Ureter (tissue), 1 donor: Measurements from ENCODE around the gene RAB27B. TPM values are rescaled to one million over a fixed set of nuclear protein-coding genes. Genes with fewer than 3 reads are reported as not detected.
"Not testable (repeated sequence)": the region's sequence is repeated elsewhere in the genome, so short reads cannot be mapped to it uniquely, and the experiment has no call there.

Source experiments
- DNase-seq: peaks from one replicate; pipeline ENCODE4 v3.0.0-alpha.2; 2020; ENCODE audit warnings: low spot score
- total RNA-seq: library from RNA; stranded (reverse); gene quantifications from one replicate; pipeline ENCODE4 v1.2.4, GENCODE V29; 2023
- donor health status: DM: yes; HTN: yes; CAD: no.

Gene RAB27B, protein sequence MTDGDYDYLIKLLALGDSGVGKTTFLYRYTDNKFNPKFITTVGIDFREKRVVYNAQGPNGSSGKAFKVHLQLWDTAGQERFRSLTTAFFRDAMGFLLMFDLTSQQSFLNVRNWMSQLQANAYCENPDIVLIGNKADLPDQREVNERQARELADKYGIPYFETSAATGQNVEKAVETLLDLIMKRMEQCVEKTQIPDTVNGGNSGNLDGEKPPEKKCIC
- 42.1 TPM for total RNA-seq

DNA sequence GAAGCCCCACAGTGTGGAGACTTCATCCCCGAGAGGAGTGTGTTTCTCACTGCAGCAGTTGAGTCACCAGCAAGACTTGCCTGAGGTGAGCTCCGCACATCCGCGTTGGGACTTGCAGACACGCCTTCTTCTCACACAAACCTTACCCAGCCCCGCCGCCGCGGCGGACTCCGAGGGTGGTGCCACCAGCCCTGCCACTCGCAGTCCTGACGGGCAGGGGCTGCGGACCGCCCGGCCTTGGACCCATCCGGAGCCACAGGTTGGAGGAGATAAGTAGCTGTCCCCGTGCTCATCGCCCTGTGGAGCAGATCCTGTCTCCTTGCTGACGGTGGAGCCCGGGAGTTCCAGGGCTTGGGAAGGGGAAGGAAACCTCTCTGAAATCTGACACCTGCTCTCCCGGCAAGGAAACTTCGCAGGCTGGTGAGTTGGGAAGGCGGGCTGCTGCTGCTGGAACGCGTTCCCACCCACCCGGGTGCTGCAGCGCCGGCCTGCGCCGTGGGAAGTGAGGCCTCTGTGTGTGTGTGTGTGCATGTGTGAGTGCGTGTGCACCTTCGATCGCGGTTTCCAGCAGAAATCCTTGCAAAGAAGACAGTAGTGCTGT, at the start of gene RAB27B:
Gene RAB27B, plus strand, starts transcription at position 197 of the 601 bp plus-strand sequence. CDS start 49,109 bp downstream, outside the sequence.
- peak; percentile 85 for DNase-seq

DNA sequence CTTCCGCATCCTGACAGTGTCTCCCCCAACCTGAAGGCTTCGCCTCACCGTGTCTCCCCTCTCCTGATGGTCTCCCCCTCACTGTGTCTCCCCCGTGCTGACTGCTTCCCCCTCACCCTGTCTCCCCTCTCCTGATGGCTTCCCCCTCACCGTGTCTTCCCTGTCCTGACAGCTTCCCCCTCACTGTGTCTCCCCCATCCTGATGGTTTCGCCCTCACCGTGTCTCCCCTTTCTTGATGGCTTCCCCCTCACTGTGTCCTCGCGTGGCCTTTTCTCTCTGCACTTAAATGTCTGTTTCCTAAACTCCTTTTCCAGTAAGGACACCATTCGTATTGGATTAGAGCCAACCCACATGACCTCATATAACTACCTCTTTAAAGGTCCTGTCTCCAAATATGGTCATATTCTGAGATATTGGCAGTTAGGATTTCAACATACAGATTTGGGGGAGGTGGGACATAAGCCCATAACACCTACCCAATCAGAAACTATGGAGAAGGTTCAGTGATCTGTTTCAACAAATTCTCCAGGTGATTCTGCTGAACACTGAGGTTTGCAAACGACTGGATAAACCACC, 47.9 kb upstream of the RAB27B start:
- DNase-seq: no peak

DNA sequence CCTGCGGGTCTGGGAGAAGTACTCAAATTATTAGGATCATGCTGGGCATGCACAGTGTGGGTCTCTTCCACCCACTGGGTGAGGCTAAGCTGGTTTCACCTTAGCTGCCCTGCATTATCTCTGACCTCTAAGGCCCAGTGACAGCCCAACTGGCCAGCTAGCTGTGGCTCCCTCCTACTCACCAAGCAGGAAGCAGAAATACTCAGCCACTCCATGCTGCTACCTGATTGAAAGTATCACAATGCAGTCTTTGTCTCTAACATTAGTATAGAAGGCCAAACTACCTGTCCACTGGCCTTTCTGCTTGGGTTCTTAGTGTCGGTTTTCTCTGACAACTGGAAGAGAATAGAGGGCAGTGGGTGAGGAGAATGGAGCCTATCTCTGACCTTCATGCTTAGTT, 47.3 kb upstream of the RAB27B start:
- DNase-seq: no peak

DNA sequence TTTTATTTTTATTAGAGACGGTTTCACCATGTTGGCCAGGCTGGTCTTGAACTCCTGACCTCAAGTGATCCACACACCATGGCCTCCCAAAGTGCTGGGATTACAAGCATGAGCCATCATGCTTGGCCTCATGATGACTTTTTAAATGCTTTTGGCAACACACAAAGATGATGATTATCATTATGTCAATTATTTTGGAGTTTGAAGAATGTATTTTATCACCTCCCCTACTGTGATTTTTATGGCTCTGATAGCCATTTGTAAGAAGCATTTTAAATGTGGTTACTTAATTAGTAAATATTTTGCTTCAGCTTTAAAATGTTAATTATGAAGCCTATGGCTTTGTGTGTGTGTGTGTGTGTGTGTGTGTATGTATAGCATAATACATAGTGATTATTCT, 45.1 kb upstream of the RAB27B start:
- DNase-seq: no peak

DNA sequence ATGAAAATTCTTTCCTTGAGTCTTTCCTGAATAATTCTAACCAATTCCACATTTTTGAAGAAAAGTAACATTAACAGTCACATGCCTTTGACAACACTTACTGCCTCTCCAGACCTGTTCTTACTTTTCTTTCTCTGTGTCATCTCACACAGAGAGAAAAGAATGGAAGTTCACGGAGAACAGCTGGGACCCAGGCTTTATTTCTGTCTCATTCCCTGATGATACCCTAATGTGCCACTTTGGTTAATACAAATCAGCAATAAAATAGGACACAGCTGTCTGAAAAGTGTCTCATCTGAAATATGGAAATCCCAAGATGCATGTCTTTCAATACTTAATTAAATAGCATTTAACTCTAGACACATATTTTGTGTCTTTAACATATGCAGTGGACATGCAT, 42.1 kb upstream of the RAB27B start:
- DNase-seq: no peak

DNA sequence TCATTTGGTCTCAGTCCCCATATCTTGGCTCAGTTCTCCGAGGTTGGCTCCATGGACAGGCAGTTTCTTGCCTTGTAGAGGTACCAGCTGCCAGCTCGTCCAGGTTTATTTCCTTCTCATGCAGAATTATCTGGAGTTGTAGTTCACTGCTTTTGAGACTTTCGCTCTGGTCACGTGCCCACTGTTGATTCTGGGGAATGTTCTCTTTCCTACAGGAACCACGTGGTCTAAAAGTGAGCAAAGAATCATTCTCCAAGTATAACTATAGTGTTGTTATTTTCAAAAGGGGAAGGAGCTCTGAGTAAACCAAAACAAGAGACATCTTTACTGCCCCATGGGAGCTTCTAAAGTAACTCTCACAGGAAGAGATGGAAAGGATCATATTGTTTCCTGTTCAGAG, 41.2 kb upstream of the RAB27B start:
- DNase-seq: no peak

DNA sequence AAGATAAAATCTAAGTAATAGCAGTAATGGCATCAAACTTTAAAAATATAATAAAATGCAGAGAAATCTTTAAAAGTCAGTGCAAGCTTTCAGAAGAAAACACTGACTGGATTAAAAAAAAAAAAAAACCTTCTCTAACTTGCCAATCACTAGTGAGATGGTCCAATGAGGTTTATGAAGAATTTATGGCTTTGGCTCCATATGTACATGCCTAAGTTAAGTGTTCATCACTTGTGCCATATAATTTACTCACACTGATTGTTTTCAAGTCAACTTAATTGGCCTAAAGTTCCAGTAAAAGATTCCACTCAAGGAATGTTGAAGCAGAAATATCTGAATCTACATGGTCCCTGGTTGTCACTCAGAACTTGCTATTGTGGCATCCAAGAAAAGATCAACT, 40.7 kb upstream of the RAB27B start:
- no peak for DNase-seq

DNA sequence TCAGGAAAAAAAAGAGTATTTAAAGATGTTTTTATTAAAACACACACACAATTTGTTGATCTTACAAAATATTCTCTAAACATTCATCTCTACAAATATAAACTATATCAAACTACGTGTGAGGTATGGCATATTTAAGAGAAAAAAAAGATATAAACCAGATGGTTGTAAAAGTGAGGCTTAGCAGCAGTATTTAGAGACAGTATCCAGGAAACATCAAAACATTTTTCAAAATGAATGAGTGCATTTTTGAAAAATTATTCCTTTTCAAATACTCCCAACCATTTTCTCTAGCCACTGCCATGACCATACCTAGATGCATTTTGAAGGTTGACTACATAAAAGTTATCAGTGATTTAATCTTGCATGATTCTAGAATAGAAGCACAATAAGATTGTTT, 38.2 kb upstream of the RAB27B start:
- DNase-seq: no peak

DNA sequence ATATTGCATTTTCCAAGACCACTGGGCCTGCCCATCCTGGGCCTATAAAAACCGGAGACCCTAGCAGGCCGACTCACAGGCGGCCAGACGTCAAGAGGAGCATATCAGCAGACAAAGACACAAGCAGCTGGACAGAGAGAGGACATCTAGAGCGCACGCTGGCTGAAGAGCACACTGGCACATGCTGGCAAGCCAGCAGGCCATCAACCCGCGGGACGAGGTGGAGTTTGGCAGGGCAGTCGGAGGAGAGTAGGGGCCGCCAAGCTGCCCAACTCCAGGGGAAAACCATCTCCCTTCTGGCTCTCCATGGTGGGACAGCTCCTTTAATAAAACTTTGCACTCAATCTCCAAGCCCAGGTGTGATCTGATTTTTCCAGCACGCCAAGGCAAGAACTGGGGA, 36.6 kb upstream of the RAB27B start:
- no peak for DNase-seq

DNA sequence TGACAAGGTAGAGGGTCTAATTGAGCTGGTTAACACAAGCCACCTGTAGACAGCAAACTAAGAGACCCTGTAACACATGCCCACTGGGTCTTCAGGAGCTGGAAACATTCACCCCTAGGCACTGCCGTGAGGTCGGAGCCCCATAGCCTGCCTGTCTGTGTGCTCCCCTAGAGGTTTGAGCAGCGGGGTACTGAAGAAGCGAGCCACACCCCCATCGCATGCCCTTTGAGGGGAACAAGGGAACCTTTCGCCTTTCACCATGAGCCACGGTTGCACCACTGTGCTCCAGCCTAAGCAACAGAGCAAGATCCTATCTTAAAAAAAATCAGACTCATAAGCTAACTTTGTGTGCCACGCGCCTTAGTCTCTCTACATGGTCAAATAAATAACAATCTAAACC, 36.2 kb upstream of the RAB27B start:
- no peak for DNase-seq

DNA sequence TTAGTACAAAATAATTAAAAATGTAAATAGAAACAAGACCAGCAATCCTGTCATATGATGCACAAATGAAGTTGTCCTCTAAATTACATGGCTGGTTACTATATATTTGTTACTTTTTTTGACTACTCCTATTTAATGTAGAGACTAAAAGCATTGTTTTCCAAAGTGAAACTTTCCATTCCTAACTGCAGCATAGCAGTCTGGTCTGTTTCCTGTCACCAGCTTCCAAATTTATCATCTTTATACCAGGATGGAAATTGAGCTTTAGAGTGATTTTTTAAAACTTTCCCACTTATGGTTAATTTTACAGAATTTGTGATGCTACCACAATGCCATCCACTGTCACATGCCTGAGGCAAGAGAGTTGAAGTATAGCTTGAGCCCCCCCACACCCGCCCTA, 33.5 kb upstream of the RAB27B start:
- no peak for DNase-seq

DNA sequence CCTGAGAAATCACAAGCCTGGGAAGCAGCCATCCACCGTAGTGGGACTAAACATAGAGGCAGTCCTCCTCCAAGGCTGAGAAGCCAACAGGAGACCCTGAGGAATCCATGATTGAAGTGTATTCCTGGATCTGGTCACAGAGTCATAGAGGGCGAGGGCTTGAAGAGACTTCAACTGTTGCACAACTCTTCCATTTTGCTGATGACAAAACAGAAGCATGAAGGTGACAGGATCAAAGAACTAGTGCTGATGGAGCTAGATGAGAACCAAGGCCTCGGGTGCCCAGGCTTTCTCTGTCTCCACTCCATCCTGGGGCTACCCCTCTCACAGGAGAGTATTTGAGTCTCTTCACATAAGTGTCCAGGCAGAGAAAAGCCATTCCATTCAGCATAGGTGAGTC, 30.1 kb upstream of the RAB27B start:
- DNase-seq: no peak

DNA sequence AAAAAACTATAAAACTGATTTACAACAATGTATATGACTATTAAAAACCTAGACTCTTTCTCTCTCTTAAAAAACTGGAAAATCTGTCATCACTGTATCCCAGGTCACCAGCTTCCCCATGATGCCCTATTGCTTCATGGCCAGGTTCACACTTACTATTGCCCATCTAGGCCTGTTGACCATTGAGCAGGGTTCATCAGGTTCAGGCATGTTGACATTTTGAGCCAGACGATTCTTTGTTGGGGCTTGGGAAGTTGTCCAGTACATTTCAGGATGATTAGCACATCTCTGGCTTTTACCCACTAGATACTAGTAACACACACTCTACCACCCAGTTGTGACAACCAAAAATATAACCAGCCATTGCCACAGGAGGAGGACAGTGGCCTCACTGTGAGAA, 26.9 kb upstream of the RAB27B start:
- DNase-seq: no peak

DNA sequence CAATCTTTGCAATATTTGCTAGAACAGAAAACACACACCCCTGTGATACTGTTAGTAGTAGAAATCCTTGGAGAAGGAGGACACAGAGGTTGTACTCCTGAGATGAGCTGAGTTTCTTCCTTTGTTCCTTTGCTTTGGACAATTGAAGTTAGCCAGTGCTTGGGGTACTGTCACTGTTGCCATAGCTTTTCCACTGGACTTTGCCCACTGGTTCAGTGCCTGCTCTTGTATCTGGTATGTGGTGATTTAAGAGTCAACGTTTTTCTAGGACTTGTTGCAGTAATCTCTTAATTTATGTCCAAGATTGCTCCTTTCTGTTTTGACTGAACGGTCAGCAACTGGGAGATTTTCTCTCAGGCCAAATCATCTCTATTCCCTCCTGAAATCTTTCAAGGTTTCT, 26.1 kb upstream of the RAB27B start:
- DNase-seq: no peak

DNA sequence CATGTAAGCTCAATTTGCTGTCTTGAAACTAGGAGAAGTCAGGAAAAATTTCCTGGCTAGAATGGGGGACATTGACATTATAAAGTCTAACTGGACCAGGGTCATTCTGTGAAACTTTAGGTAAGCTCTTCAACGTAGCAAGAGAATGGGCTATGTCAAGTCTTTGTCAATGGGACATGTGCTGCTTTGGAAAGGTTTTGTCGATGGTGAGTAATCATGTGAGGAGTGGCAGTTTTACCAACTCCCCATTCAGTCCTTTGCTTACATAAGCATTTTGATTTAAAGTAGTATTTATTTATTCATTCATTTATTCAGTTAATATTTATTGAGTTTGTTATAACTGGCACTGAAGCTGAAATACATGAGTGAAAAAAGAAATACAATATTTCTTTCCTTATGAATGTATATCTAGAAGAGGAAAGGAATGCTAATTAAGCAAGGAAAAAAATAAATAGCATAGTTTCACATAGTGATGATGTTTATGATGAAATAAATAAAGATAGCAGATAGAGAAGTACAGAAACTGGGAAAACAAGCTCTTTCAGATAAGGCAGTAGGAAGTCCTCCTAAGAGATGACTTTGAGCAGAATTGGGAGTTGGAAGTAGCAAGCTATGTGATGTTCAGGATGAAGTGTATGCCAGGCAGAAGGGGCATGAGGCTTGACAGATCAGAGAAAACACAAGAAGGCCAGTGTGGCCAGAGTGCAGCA, 25.4 kb upstream of the RAB27B start:
- DNase-seq: no peak

DNA sequence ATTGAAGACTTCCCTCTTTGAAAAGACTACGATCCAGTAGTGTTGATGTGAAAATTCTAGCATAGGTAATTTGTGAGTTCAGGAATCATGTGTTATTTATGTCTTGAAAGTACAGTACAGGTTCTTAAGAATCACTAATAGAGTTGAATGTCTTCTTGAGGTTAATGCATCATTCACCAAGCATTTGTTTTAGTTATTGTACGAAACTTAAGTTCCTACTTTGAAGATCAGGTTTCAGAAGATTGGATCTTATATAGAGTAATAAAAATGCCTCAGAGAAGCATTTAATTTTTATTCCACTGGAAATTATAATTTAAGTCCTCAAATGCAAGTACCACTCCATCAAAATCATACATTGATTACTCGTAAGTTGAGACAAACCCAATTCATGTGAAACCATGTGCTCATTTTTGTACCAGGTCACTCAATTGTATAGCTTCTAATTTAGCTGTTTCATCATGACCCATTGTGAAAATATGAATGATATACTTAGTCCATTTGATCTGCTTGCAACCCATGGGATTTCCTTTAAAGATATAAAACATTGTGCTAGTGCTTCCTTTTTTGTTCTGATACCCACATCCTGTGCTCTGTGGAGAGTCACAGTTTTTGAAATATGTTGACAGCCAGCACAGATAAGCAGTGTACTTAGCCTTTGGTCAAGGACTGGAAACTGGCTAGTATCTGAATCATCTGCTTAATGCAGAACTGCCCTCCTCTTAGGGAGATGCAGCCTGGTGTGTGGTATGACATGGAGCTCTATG, 22.5 kb upstream of the RAB27B start:
- DNase-seq: no peak

DNA sequence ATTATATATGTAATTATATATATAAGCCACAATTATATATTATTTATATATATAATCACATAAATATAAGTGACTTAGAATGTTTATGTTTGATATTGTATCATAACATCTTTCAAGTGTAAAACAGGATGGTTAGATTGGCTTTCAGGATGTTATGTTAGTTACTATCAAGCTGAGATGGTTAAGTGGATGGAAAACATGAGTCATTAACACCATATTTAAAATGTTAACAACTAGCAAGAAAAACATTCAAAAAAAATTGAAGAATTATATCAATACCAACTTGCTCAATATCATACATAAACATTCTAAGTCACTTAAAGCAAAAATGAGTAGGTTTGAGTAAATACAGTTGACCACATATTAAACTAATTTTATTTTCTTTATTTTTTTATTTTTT, 21.8 kb upstream of the RAB27B start:
- DNase-seq: no peak

DNA sequence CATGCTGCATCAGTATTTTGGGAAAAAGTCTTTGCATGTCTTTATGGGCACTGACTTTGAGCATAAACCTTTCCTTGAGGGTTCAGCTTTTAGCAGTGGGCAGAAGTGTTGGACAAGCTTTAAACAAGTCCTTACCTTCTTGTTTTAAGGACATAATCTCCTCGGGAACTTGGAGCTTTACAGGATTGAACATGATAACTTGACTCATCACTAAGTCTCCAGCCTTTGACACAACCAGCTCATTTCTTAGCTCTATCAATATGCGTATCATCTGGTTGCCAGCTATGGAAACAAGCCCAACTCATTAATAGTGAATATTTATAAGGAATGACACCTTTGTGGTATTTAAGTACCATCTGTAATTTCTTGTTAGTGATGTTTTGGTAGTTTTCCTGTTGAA, 21.0 kb upstream of the RAB27B start:
- no peak for DNase-seq

DNA sequence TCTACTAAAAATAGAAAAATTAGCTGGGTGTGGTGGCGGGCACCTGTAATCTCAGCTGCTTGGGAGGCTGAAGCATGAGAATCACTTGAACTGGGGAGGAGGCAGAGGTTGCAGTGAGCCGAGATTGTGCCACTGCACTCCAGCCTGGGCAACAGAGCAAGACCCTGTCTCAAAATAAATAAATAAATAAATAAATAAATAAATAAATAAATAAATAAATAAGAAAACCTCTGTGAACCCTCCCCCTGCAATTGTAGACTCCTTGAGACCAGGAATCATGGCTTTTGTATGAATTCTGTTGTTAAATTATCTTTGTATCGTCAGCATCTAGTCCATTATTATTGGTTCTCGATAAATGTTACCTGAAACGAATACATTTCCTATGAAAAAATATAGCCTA, 17.6 kb upstream of the RAB27B start:
- DNase-seq: not testable (repeated sequence)

DNA sequence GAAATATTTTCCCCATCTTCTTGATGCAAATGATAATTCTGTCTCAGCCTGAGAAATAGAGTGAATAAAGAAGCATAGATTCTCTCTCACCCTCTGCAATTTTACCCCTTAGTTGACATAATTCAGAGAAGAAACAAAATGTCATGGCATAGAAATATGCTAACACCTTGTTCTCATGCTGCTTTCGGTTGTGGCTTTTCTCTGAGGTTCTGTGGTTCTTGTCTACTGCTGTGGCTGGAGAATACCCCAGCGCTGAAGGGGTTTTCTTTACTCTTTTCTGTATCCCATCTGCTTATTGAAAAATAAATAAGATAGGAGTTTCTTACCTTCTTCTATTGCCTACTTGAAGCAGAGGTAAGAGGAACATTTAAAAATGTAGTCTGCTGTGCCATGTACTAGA, 15.4 kb upstream of the RAB27B start:
- DNase-seq: no peak

DNA sequence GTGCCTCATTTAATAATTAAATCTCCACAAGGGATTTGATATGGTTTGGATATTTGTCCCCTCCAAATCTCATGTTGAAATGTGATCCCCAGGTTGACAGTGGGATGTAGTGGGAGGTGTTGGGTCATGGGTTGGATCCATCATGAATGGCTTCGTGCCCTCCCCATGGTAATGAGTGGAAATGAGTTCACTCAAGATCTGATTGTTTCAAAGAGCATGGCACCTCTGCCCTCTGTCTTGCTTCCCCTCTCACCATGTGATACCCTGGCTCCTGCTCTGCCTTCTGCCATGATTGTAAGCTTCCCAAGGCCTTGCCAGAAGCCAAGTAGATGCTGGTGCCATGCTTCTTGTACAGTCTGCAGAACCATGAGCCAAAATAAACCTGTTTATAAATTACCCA, 15.0 kb upstream of the RAB27B start:
- DNase-seq: no peak

DNA sequence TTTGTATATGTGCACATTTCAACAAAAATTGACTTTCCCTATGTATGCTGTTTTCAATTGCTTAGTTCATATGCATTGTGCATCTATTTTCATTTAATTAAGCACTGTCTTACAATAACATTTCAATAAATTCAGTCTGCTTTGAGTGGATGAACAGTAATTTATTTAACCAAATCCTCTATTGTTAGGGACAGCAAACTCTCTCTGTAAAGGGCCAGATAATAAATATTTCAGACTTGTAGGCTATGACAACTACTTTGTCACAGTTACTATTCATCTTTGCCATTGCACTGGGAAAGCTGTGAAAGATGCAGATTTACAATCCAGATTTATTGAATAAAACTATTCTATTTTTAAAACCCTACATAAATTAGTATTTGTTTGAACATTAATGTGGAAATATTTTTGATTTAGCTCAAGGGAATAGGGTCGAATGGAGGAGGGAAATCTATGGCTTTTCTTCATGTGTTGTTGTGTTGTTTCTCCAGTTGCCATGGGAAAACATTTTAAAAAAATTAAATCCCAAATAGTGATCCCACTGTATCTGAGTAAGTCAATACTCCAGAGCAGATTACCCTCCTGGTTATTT, 14.2 kb upstream of the RAB27B start:
- DNase-seq: no peak
